Keratinocyte (primary cell): ENCODE results near the gene DISC1. TPM values are rescaled to one million over a fixed set of nuclear protein-coding genes. Genes with fewer than 3 reads are reported as not detected.

ENCODE experiments used
- DNase-seq: peaks from one replicate; pipeline ENCODE4 v3.0.0-alpha.2; 2011; ENCODE audit warnings: low read depth, missing footprints, low spot score
- FAIRE-seq: peaks from 2 replicates; lab custom pipeline; 2011; peaks lifted over from hg19 to GRCh38; lab: Jason Lieb, UNC
- H2AFZ ChIP-seq: 2 replicates; pipeline ENCODE4 v1.6.0; 2012; ENCODE audit warnings: low read length, control low read depth, inconsistent platforms; ENCODE audit not compliant: control insufficient read depth
- H3K27ac ChIP-seq: 2 replicates; pipeline ENCODE4 v1.5.1; 2011; ENCODE audit warnings: low read length; ENCODE audit not compliant: control insufficient read depth, insufficient read depth
- H3K27me3 ChIP-seq: 3 replicates; pipeline ENCODE4 v1.6.0; 2011; ENCODE audit warnings: low read length; ENCODE audit not compliant: control insufficient read depth, insufficient read depth; ENCODE audit errors: extremely low read depth
- H3K36me3 ChIP-seq, 2 experiments: 2 replicates in 1 of 2; 3 replicates in 1 of 2; pipeline ENCODE4 v1.5.1; 2011; ENCODE audit warnings: low read length in 2 of 2, mild to moderate bottlenecking in 1 of 2; ENCODE audit not compliant: control insufficient read depth in 2 of 2, insufficient read depth in 2 of 2; ENCODE audit errors: extremely low read depth in 1 of 2
- H3K4me1 ChIP-seq: 3 replicates; pipeline ENCODE4 v1.5.1; 2011; ENCODE audit warnings: low read length; ENCODE audit not compliant: control insufficient read depth, insufficient read depth; ENCODE audit errors: extremely low read depth
- H3K4me2 ChIP-seq: 3 replicates; pipeline ENCODE4 v1.6.0; 2011; ENCODE audit warnings: low read depth, low read length; ENCODE audit not compliant: control insufficient read depth, insufficient read depth; ENCODE audit errors: extremely low read depth
- H3K4me3 ChIP-seq, 3 experiments: fragments of 200-600 bp in 1 of 3; sonication (generic) in 1 of 3; 2 replicates in 2 of 3; 3 replicates in 1 of 3; pipeline ENCODE4 v1.5.1; 2011 to 2016; ENCODE audit warnings: low read length in 3 of 3, mild to moderate bottlenecking in 3 of 3, control low read depth in 2 of 3, inconsistent platforms in 1 of 3, low read depth in 1 of 3, mixed read lengths in 1 of 3, mixed run types in 1 of 3, moderate library complexity in 1 of 3; ENCODE audit not compliant: control insufficient read depth in 2 of 3, insufficient read depth in 2 of 3; ENCODE audit errors: extremely low read depth in 1 of 3
- H3K79me2 ChIP-seq: 2 replicates; pipeline ENCODE4 v1.6.0; 2012; ENCODE audit warnings: low read length; ENCODE audit not compliant: control insufficient read depth, insufficient read depth
- H3K9ac ChIP-seq: 3 replicates; pipeline ENCODE4 v1.6.0; 2011; ENCODE audit warnings: low read length; ENCODE audit not compliant: control insufficient read depth, insufficient read depth; ENCODE audit errors: extremely low read depth
- H3K9me1 ChIP-seq: 3 replicates; pipeline ENCODE4 v1.6.0; 2011; ENCODE audit warnings: low read length; ENCODE audit not compliant: control insufficient read depth, insufficient read depth; ENCODE audit errors: extremely low read depth
- H3K9me3 ChIP-seq: 2 replicates; pipeline ENCODE4 v1.5.1; 2012; ENCODE audit warnings: low read depth, low read length; ENCODE audit not compliant: control insufficient read depth
- H4K20me1 ChIP-seq: 3 replicates; pipeline ENCODE4 v1.6.0; 2011; ENCODE audit warnings: low read length; ENCODE audit not compliant: control insufficient read depth, insufficient read depth; ENCODE audit errors: extremely low read depth
- CTCF ChIP-seq, 3 experiments: IDR thresholded peaks in 1 of 3; conservative IDR thresholded peaks in 1 of 3; optimal IDR thresholded peaks in 1 of 3; 2 replicates in 2 of 3; 3 replicates in 1 of 3; pipeline versions ENCODE3 to v1.5.1; 2011; ENCODE audit warnings: low read length in 3 of 3, mild to moderate bottlenecking in 3 of 3, moderate library complexity in 2 of 3, control low read depth in 1 of 3, inconsistent platforms in 1 of 3; ENCODE audit not compliant: insufficient read depth in 2 of 3; ENCODE audit errors: extremely low read depth in 1 of 3
- EZH2 ChIP-seq: IDR thresholded peaks from one replicate; pipeline ENCODE4 v1.6.1; 2012; ENCODE audit warnings: inconsistent platforms, mild to moderate bottlenecking, low read length, moderate library complexity
- dilution Hi-C: fragments of 300-500 bp; cut with MboI; formaldehyde crosslinking; loops from one replicate; pipeline ENCODE4 v1.7.0; 2020; ENCODE audit warnings: low sequenced_read_pairs; ENCODE audit not compliant: extremely low pct_ligation_motif_present
- polyA plus RNA-seq, 5 experiments: library from polyadenylated mRNA; depleted of rRNA in 3 of 5; stranded (reverse) in 3 of 5; stranded (forward) in 1 of 5; unstranded in 1 of 5; fragments of >200 nt; gene quantifications; 1 replicate in 1 of 5; 2 replicates in 3 of 5; 3 replicates in 1 of 5; pipeline versions ENCODE4 v1.2.1 to v1.2.3, GENCODE V29; 2011 to 2012; ENCODE audit warnings: missing spikeins in 2 of 5, low read depth in 1 of 5, low replicate concordance in 1 of 5

DISC1 gene
- polyA plus RNA-seq, 1 donor (not counting 4 experiments of a cell fraction or from before 2014, with no cell fraction given), result 0.47 TPM

GRCh38 chr1:231774719-231775335 is 148.2 kb downstream of the DISC1 start:
- no peak overlapping the region for H2AFZ ChIP-seq
- dilution Hi-C loops, result no loop called here
- TF ChIP-seq EZH2 (no peak), CTCF (optimal IDR thresholded peaks at IDR 0.05 in 1 of 3, IDR thresholded peaks at IDR 0.05 in 1 of 3, conservative IDR thresholded peaks at IDR 0.05 in 1 of 3; ENCODE audit: extremely low read depth in 1 of 3, insufficient read depth in 2 of 3, low read length in 3 of 3) (no peak)
- DNase-seq (no peak), FAIRE-seq (no peak)
- no peak overlapping the region for H3K4me2 ChIP-seq
- no peak overlapping the region for H3K27ac ChIP-seq
- H3K9me1 ChIP-seq, result no peaks in the 10 kb centered on the region
- H3K36me3 ChIP-seq, result no peaks in the 10 kb centered on the region
- H4K20me1 ChIP-seq, result no peaks in the 10 kb centered on the region
- H3K9ac ChIP-seq, result no peak overlapping the region
- no peaks in the 10 kb centered on the region for H3K9me3 ChIP-seq
- H3K4me1 ChIP-seq, result peaks cover 3% of the 10 kb centered on the region
- H3K4me3 ChIP-seq, result no peak overlapping the region
- H3K79me2 ChIP-seq, result no peaks in the 10 kb centered on the region
- no peaks in the 10 kb centered on the region for H3K27me3 ChIP-seq

GRCh38 chr1:231776010-231776756 is 149.6 kb downstream of the DISC1 start:
- no peak overlapping the region for H3K4me2 ChIP-seq
- no peaks in the 10 kb centered on the region for H4K20me1 ChIP-seq
- FAIRE-seq (no peak), DNase-seq (no peak)
- no peak overlapping the region for H3K27ac ChIP-seq
- no peaks in the 10 kb centered on the region for H3K36me3 ChIP-seq
- peaks cover 3% of the 10 kb centered on the region for H3K4me1 ChIP-seq
- H3K9me1 ChIP-seq, result no peaks in the 10 kb centered on the region
- no peak overlapping the region for H3K9ac ChIP-seq
- no peak overlapping the region for H2AFZ ChIP-seq
- no peaks in the 10 kb centered on the region for H3K9me3 ChIP-seq
- dilution Hi-C loops, result no loop called here
- no peak for TF ChIP-seq EZH2
- TF ChIP-seq CTCF (optimal IDR thresholded peaks at IDR 0.05 in 1 of 3, IDR thresholded peaks at IDR 0.05 in 1 of 3, conservative IDR thresholded peaks at IDR 0.05 in 1 of 3; ENCODE audit: extremely low read depth in 1 of 3, insufficient read depth in 2 of 3, low read length in 3 of 3), result no peak
- no peaks in the 10 kb centered on the region for H3K79me2 ChIP-seq
- H3K27me3 ChIP-seq, result no peaks in the 10 kb centered on the region
- no peak overlapping the region for H3K4me3 ChIP-seq
